Stimulated activated CD8-positive, alpha-beta memory T cell treated with anti-CD3 and anti-CD28 coated beads, Interleukin-15, amount 100 ng/mL, for 4 hours (primary cell): Measurements from ENCODE around the gene CXXC5.

Experiments used
- DNase-seq, 2 donors: peaks; one replicate each; pipeline ENCODE4 v3.0.0-alpha.2; 2020; ENCODE audit warnings: low read depth in 2 of 2

Gene CXXC5

DNA sequence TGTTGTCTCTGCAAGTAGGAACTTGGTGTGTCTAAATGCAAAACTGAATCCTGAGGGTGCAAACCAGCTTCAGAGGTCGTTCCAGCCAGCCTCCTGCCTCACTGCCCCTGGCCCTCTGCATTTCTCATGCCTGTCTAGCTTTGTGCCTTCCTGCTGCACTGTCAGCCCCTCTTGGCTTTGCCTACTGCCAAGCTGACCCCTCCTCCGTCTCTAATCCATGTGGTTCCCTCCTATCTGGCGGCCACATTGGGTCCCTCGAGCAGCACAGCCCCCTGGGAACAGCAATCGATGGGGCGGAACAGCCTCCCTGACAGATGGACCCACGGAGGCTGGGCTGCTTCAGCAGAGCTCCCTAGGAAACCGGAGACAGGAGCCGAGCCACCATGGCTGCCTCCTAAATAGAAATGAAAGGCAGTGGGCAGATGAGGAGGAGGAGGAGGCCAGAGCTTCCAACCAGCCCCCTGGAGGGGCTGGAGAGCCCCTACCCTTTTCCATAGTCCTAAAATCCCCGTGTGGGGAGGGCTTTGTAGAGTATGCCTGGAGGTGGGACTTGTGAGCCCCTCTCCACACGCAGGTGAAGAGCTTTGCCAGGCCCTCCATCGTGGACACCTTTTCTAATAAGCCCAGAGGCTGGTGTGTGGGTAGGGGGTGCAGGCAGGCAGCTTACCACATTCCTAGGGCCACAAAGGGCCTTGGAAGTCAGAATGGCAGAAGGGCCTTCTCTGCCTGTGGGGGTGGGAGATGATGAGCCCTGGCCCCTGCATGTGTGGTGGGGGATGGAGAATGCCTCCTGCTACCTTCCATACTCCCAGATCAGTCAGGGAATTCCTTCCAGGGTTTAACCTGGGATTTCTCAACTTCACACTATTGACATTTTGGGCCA lies 9.2 kb upstream of the CXXC5 start:
- DNase-seq, result no peak

DNA sequence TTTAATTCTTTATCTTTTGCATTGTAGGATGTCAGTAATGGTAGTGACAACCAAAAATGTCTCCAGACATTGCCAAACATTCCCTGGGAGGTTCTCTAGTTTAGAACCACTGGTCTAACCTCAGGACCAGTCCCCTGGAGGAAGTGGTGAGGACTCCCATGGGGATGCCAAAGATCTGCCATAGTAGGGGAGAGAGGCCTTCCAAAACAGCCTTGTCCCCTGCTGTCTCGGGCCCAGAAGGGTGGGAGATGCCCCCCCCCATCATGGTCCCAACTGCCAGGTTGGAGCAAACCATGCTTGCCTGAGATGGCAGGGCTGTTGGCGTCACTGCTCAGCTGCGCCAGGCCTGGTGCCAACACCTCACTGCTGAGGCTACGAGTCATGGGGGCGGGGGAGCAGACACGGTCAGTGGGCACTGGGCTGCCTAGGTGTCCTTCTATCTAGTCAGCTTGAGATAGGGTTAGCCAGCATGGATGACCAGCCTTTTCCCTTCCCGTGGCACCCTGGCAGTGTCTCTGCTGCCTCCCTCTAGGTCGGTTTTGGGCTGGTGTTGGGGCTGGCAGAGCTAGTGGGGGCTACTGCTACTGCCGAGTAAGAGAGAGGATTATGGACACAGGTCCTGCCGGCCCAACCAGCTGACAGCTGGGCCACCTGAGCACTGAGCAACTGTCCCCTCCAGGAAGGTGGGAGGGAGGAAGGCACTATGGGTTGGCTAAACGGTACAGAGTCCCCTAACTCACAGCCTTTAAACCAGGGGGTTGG lies 8.3 kb upstream of the CXXC5 start:
- DNase-seq, result no peak

GRCh38 chr5:139640421-139641115 lies 7.6 kb upstream of the CXXC5 start:
- no peak for DNase-seq

DNA sequence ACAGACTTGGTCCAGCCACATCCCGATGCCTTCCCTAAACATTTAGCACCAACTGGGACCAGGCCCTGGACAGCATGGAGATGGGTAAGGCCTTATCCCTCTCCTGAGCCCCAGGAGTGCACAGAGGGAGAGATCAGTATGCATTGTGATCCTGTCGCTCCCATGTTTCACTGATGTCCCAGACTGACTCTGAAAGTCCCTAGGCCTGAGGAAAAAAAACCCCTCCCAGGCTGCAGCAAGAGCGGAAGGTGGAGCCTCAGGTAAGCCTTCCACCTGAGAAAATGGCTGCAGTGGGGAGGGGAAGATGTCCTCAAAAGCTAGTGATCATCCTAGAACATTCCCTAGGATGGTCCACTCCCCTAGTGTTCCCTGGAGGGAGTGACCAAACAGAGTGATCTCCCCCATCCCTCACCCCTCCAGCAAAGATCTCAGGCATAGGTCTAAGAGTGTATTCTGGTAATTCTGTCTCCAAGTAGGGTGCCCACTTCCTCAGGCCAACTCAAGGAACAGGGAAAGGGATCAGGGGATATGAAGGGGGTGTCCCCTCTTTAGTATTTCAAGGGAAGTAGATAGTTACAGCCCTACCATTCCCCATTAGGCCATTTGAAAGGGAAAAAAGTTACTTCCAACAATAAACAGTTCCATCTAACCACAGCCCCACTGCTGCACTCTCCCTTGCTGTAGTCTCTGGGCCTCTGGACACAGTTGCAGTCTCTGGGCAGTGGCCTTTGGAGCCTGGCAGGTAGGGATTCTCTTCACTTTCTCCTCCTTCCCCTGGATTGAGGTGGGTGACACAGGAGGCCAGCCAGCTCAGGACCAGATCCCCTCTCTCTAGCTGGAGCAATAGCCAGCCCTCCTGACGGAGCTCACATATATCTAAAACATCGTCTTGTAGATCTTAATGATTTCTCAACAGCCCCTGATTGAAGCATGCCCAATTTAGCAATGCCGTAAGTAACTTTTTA lies 6.8 kb upstream of the CXXC5 start:
- DNase-seq, result no peak

DNA sequence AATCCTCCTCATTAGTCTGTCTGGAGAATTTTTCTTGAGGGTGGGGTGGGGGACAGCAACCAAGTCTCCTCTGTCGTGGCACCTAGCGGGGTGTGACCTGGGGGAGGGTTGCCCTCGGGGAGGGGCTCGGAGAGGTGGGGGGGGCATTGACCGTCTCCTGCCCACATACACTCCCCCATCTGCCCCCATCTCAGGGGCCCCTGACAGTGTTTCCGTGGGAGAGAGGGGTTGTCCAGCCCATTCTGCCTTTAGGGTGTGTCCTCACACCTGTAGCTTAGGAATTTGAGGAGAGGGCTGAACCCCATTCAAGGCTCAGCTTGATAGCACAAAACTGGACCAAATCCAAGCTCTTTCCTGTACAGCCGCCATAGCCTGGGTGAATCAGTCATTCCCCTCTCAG lies 5.9 kb upstream of the CXXC5 start:
- no peak for DNase-seq

DNA sequence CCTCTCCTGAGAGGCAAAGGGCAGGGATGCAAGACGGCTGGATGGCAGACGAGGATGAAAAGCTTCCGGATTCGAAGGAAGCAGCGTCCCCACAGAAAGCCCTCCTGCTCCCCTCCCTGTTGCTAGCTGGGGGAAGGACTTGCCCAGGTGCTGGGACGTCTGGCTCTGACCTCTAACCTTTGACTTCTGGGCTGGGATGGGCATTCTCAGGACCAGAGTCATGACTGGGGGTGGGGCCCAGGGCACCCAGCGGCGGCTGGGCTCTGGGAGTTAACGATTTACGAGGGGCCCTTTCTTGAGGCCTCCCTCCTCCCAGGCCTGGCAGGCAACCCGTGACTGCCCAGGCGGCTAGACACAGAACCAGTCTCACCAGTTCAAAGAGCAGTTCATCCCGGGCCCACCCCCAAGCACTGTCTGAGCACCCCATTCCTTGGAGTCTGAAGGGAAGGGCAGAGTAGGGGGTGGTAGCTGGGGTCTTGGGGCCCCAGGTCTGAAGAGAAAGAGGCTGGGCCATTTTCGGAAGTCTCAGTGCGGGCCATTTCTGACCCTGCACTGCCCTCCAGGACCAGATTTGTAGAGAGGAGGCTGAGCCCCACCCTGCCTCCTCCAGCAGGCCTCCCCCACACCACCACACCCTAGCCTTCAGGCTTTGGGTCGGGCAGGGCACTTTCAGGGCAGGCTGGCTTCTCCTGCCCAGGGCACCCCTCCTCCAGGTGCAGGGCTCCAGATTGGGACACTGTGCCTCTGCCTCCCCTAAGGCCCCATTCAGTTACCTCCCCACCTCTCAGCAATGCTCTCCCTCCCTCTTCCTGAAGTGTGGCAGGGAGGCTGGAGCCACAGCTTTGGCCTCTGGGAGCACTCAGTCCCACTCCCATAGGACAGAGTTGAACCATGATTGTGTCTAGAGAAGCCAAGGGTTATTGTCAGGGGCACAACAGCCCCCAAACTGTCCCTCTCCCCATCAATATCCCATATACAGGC lies 5.0 kb upstream of the CXXC5 start:
- DNase-seq, result no peak

DNA sequence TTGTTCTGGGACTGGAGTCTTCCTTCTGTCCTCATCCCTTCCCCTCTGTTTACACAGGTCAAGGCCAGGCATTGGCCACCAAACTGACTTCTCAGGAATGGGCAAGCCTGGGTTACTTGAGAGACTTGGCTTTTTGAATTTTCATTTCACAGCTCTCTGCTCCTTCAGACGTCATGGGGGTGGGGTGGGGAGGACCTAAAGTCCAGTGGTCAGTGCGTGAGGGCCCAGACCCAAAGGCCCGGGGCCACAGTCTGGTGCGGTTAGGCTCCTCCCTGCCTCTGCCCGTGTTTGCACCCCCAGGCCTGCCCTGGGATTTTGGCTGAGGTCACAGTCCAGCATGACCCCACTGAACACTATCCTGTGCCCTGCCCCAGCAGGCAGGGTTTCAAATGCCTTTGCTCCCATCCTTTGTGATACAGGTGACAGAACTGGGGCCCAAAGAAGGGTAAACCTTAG lies 4.1 kb upstream of the CXXC5 start:
- DNase-seq, result no peak

DNA sequence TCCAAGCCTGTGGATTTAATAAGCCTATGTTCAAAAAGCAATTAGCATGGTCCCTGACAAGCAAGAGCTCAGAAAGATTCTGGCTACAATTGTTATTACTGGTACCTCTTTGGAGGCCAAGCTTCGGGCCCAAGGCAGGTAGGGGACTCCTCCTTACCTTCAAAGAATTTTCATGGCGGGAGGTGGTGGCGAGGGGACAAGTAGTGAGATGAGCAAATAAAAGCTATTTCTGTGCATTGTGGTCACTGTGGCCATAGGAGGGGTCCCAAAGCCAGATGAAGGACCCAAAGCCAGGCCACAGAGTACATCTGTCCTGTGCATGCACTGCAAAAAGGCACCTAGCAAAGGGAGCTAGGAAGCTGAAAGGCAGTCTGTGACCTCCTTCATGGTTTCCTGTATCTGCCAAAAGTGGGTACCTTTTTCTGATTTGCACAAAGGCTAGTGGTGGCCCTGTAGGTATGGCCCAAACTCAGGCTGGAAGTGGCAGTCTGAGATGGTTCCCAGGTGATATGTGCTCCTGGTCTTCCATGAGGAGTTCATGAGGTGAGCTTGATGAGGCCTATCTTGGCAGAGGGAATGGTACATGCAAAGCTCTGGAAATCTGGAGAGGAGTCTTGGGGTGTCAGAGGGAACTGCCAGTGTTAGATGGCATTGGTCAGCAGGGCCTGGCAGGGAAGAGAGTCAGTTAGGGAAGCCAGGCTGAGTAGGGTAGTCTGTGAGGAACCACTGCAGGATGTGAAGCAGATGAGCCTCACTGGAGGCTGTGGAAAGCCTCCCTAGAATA lies 3.3 kb upstream of the CXXC5 start:
- no peak for DNase-seq

DNA sequence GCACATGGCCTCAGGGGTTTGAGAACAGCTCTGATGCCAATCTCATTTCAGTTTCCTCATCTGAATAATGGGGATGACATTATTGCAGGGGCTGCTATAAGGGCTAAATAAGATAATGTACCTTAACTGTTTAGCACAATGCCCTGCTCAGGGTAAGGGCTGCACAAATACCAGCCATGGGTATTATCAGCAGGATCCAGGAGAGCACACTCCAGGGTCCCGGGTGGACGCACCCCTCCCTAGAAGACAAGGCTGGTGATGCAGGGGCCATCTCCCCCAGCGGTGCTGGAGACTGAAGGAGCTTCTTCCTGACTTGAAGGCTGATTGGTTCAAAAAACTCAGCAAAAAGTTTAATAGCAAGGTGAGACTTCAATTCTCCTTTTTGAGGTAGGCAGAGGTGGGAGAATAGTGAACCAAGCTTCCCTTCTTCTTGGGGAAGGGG lies 2.7 kb upstream of the CXXC5 start:
- no peak for DNase-seq

DNA sequence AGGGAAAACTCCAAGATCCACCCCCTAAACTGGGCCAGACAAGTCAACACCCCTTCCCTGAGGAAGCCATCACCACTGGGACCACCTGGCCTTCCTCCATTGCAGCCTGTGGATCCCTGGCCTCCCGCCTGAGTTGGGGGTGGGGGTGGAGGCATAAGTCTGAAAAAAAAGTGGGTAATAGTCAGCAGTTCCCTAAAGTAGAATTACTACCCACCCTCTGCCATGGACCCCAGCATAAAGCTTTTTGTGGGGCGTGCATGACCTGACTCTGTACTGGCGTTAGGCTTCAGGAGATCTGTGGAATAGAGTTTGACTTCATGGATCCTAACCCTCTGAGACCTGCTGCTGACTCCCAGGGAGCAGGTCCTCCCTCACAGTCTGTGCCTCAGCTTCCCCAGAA lies 2.0 kb upstream of the CXXC5 start:
- no peak for DNase-seq

- DNase-seq, result no peak
Measured at GRCh38 chr5:139646912-139647505, 1.1 kb upstream of the CXXC5 start.

DNA sequence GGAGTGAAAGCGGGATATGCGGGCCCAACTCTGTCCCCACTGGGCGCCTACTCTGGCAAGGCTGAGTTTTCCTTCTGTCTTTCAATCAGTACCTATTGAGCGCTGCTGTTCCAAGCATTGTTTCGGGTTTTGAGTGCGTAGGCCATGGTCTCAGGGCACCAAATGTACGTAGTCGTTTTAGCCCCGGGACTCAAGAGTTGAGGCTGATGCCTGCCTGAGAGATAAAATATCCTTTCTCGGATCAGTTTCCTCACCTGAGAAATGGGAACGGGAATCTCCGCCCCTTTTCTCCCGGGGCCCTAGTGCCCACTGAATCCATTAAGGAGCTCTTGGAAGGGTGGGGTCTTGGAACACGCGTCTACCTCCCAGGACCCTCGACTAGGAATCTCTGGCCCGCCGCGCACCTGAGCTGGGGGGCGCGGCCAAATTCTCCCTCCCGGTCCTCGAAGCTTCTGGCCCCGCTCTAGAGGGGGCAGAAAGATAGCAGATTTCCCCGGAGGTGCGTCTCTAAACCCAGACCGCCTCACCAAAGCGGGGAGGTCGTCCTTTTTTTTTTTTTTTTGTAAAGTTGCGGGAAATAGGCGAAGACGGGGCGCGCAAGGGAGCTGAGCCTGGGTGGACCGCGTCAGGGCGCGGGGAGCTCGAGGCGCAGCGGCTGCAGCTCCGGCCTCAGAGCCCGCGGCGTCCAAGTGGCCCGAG lies 494 bp upstream of the CXXC5 start:
- DNase-seq, result no peak

- DNase-seq, result no peak
Measured at GRCh38 chr5:139649082-139649991, 1.2 kb downstream of the CXXC5 start.

DNA sequence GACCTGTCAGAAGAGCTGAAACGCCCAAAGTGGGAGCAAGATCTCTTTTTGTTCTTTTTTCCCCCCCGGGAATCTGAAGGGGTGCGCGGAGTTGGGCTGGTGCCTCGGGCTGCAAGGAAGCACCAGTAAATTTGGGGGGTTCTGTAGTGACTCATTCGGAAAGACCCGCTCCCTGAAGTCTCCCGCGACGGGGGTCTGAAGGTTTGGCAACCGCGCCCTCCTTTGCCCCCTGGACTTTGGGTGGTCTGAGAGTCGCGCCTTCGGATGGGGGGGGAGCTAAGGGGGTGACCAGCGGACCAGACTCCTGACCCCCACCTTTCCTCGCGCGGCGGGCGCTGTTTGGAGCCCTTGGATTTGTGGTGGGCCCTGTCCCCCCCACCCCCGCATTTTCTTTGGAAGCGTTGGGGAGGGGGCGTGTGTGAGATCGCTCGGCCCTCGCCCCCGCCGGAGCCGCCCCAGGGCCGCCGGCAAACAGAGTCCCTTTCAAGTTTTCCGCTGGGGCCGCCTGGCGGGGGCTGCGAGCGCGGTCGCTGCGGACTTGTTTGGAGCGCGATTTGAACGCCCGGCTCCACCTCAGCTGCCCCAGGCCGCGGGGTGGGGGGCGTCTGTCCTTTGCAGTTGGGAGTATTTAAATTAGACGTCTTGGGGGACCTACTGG lies 2.0 kb downstream of the CXXC5 start:
- DNase-seq, result no peak

GRCh38 chr5:139650689-139651042 lies 2.5 kb downstream of the CXXC5 start:
- no peak for DNase-seq

- DNase-seq, result no peak
Measured at GRCh38 chr5:139651043-139651834, 3.1 kb downstream of the CXXC5 start.
